ENCODE results near the gene AP4B1.

The AP4B1 gene

DNA sequence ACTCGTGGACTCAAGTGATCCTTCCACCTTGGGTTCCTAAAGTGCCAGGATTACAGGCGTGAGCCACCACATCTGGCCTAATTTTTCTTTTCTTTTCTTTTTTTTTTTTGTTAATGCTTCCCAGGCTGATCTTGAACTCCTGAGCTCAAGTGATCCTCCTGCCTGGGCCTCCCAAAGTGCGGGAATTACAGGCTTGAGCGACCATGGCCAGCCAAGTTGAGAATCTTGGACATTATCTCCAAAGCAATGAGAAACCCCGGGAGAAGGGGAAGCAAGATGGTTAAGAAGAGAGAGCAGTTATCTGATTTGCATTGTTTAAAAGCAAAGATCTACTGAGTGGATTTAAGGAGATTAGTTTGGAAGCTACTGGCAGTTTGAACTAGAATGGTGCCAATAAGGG, 33.6 kb upstream of the AP4B1 start:
- no peaks in the 10 kb centered on the region for H3K9me3 ChIP-seq (ENCODE audit: insufficient read depth, low read length, severe bottlenecking)
- peaks cover 97% of the 10 kb centered on the region for H3K79me2 ChIP-seq (ENCODE audit: insufficient read depth, low read length)

DNA sequence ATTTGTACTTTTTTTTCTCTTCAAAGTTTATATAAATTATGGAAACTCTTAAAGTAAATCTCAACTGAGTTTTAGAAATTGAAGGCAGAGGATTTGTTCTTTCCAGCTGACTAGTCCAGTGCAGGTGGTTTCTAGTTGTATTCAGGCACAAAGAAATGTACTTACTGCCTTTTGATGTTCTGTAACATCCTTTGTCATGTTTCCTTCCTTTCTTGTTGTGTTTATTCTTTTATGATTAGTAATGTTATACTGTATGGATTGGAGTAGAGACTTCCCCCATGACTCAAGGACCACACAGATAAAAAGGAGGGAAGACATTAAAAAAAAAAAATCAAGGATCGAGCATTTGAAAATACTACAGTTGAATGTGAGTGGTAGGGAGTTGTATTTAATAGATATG, 32.5 kb upstream of the AP4B1 start:
- Histone ChIP-seq H3K9ac (ENCODE audit: low read depth, low read length) (no peak overlapping the region), H3K4me1 (ENCODE audit: insufficient read depth, low read length) (peaks cover 66% of the 10 kb centered on the region), H2AFZ (ENCODE audit: low read depth, low read length) (no peak overlapping the region), H3K36me3 (ENCODE audit: insufficient read depth, low read length) (peaks cover 35% of the 10 kb centered on the region), H3K27me3 (ENCODE audit: insufficient read depth, low read length, poor library complexity) (no peaks in the 10 kb centered on the region), H3K79me2 (ENCODE audit: insufficient read depth, low read length) (peaks cover 97% of the 10 kb centered on the region), H3K27ac (ENCODE audit: low read length) (peak overlapping the region; percentile 47), H3K9me3 (ENCODE audit: insufficient read depth, low read length, severe bottlenecking) (no peaks in the 10 kb centered on the region), H4K20me1 (ENCODE audit: insufficient read depth, low read length) (peaks cover 62% of the 10 kb centered on the region), H3K4me3 (ENCODE audit: low read depth in 1 of 2, low read length in 2 of 2) (no peak overlapping the region), H3K4me2 (ENCODE audit: insufficient read depth, low read length) (peak overlapping the region; percentile 5; the same call in 1 of the 2 replicates)
- DNase-seq (no peak), ATAC-seq (ENCODE audit: insufficient read depth, low read depth) (peak; percentile 79)
- TF ChIP-seq, protein P1, sequence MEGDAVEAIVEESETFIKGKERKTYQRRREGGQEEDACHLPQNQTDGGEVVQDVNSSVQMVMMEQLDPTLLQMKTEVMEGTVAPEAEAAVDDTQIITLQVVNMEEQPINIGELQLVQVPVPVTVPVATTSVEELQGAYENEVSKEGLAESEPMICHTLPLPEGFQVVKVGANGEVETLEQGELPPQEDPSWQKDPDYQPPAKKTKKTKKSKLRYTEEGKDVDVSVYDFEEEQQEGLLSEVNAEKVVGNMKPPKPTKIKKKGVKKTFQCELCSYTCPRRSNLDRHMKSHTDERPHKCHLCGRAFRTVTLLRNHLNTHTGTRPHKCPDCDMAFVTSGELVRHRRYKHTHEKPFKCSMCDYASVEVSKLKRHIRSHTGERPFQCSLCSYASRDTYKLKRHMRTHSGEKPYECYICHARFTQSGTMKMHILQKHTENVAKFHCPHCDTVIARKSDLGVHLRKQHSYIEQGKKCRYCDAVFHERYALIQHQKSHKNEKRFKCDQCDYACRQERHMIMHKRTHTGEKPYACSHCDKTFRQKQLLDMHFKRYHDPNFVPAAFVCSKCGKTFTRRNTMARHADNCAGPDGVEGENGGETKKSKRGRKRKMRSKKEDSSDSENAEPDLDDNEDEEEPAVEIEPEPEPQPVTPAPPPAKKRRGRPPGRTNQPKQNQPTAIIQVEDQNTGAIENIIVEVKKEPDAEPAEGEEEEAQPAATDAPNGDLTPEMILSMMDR (IDR thresholded peaks at IDR 0.05; ENCODE audit: borderline replicate concordance, extremely low read depth, low read length, poor library complexity, severe bottlenecking), result no peak
- TF ChIP-seq EZH2 (IDR thresholded peaks at IDR 0.05; ENCODE audit: borderline replicate concordance, low read depth, low read length, severe bottlenecking), result no peak

More for the DNA sequence above, 33.6 kb upstream of the AP4B1 start:
- Histone ChIP-seq H3K4me2 (ENCODE audit: insufficient read depth, low read length) (no peak overlapping the region), H2AFZ (ENCODE audit: low read depth, low read length) (no peak overlapping the region), H3K4me1 (ENCODE audit: insufficient read depth, low read length) (peaks cover 55% of the 10 kb centered on the region), H3K4me3 (ENCODE audit: low read depth in 1 of 2, low read length in 2 of 2) (no peak overlapping the region), H4K20me1 (ENCODE audit: insufficient read depth, low read length) (peaks cover 60% of the 10 kb centered on the region), H3K27ac (ENCODE audit: low read length) (peak overlapping the region; percentile 47; the same call in 1 of the 2 replicates), H3K9ac (ENCODE audit: low read depth, low read length) (no peak overlapping the region), H3K27me3 (ENCODE audit: insufficient read depth, low read length, poor library complexity) (no peaks in the 10 kb centered on the region), H3K36me3 (ENCODE audit: insufficient read depth, low read length) (peaks cover 39% of the 10 kb centered on the region)
- DNase-seq (no peak), ATAC-seq (ENCODE audit: insufficient read depth, low read depth) (no peak)
- TF ChIP-seq, protein P1 (IDR thresholded peaks at IDR 0.05; ENCODE audit: borderline replicate concordance, extremely low read depth, low read length, poor library complexity, severe bottlenecking), result no peak
- TF ChIP-seq EZH2 (IDR thresholded peaks at IDR 0.05; ENCODE audit: borderline replicate concordance, low read depth, low read length, severe bottlenecking), result no peak

DNA sequence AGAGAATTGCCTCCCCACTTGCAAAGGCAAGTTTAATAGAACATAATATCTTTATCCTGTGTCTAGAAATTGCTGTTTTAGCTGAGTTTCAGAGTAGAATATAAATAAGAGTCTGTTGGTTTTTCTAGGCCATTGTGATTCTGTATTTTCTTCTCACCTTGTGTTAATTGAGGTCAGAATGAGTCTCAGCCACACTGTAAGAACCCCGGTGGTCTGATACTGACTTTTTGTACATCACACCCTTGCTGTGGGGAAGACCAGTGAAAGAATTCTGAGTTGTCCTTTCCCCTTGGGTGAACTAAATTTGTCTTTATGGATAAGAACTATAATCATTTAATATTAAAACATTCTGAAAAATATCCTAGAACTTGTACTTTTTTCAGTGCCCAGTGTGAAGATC, 31.4 kb upstream of the AP4B1 start:
- Histone ChIP-seq H3K27ac (ENCODE audit: low read length) (no peak overlapping the region), H2AFZ (ENCODE audit: low read depth, low read length) (no peak overlapping the region), H3K27me3 (ENCODE audit: insufficient read depth, low read length, poor library complexity) (no peaks in the 10 kb centered on the region), H3K9ac (ENCODE audit: low read depth, low read length) (no peak overlapping the region), H3K36me3 (ENCODE audit: insufficient read depth, low read length) (peaks cover 27% of the 10 kb centered on the region), H3K4me2 (ENCODE audit: insufficient read depth, low read length) (no peak overlapping the region; the same call in 1 of the 2 replicates), H3K9me3 (ENCODE audit: insufficient read depth, low read length, severe bottlenecking) (no peaks in the 10 kb centered on the region), H3K4me3 (ENCODE audit: low read depth in 1 of 2, low read length in 2 of 2) (no peak overlapping the region), H3K4me1 (ENCODE audit: insufficient read depth, low read length) (peaks cover 77% of the 10 kb centered on the region), H3K79me2 (ENCODE audit: insufficient read depth, low read length) (peaks cover 100% of the 10 kb centered on the region), H4K20me1 (ENCODE audit: insufficient read depth, low read length) (peaks cover 60% of the 10 kb centered on the region)
- DNase-seq (no peak), ATAC-seq (ENCODE audit: insufficient read depth, low read depth) (no peak)
- no peak for TF ChIP-seq EZH2 (IDR thresholded peaks at IDR 0.05; ENCODE audit: borderline replicate concordance, low read depth, low read length, severe bottlenecking)
- TF ChIP-seq, protein P1 (IDR thresholded peaks at IDR 0.05; ENCODE audit: borderline replicate concordance, extremely low read depth, low read length, poor library complexity, severe bottlenecking), result no peak

DNA sequence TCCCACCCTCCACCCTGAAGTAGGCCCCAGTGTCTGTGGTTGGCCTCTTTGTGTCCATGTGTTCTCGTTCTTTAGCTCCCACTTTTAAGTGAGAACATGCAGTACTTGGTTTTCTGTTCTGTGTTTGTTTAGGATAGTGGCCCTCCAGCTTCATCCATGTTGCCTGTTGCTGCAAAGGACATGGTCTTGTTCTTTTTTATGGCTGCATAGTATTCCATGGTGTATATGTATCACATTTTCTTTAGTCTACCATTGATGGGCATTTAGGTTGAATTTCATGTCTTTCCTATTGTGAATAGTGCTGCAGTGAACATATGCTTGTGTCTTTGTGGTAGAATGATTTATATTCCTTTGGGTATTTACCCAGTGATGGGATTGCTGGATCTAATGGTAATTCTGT, 30.6 kb upstream of the AP4B1 start:
- H3K9ac ChIP-seq (ENCODE audit: low read depth, low read length), result no peak overlapping the region
- TF ChIP-seq, protein P1 (IDR thresholded peaks at IDR 0.05; ENCODE audit: borderline replicate concordance, extremely low read depth, low read length, poor library complexity, severe bottlenecking), result no peak
- no peak for TF ChIP-seq EZH2 (IDR thresholded peaks at IDR 0.05; ENCODE audit: borderline replicate concordance, low read depth, low read length, severe bottlenecking)
- peaks cover 19% of the 10 kb centered on the region for H3K36me3 ChIP-seq (ENCODE audit: insufficient read depth, low read length)
- no peaks in the 10 kb centered on the region for H3K27me3 ChIP-seq (ENCODE audit: insufficient read depth, low read length, poor library complexity)
- no peaks in the 10 kb centered on the region for H3K9me3 ChIP-seq (ENCODE audit: insufficient read depth, low read length, severe bottlenecking)
- H3K4me2 ChIP-seq (ENCODE audit: insufficient read depth, low read length), result no peak overlapping the region
- H4K20me1 ChIP-seq (ENCODE audit: insufficient read depth, low read length), result peaks cover 60% of the 10 kb centered on the region
- ATAC-seq (ENCODE audit: insufficient read depth, low read depth) (no peak), DNase-seq (no peak)
- no peak overlapping the region for H3K4me3 ChIP-seq (ENCODE audit: low read depth in 1 of 2, low read length in 2 of 2)
- H3K79me2 ChIP-seq (ENCODE audit: insufficient read depth, low read length), result peaks cover 100% of the 10 kb centered on the region
- H3K4me1 ChIP-seq (ENCODE audit: insufficient read depth, low read length), result peaks cover 80% of the 10 kb centered on the region
- no peak overlapping the region for H2AFZ ChIP-seq (ENCODE audit: low read depth, low read length)
- H3K27ac ChIP-seq (ENCODE audit: low read length), result no peak overlapping the region

Measured in DND-41 (cell line).